GM23248 (cell line): ENCODE measurements around the gene AEBP1.

Source experiments
- EZH2 ChIP-seq: fragments of 200-600 bp; sonication (generic); IDR thresholded peaks from 2 replicates; pipeline ENCODE4 v1.6.1; 2018; ENCODE audit warnings: antibody characterized with exemption, mild to moderate bottlenecking; ENCODE audit not compliant: insufficient read depth, poor library complexity, severe bottlenecking
- EZH2phosphoT487 ChIP-seq: fragments of 200-600 bp; sonication (generic); IDR thresholded peaks from 2 replicates; pipeline ENCODE4 v1.6.1; 2018; ENCODE audit warnings: antibody characterized with exemption, moderate library complexity, mild to moderate bottlenecking, low read depth; ENCODE audit not compliant: insufficient read depth

- TF ChIP-seq EZH2: no peak
- TF ChIP-seq EZH2phosphoT487: no peak
These were observed 12.9 kb downstream of the AEBP1 start for GRCh38 chr7:44116789-44117666.
